ENCODE measurements around the gene ANKRD40CL. TPM values are rescaled to one million over a fixed set of nuclear protein-coding genes. Genes with fewer than 3 reads are reported as not detected.

The ANKRD40CL gene
- total RNA-seq, 1 donor from 2014 or later = not detected

GRCh38 chr17:50754521-50754920 is 12.8 kb downstream of the ANKRD40CL start:
- Histone ChIP-seq H3K27me3 (no peaks in the 10 kb centered on the region), H3K9me3 (no peaks in the 10 kb centered on the region), H3K27ac (no peak overlapping the region), H3K4me3 (no peak overlapping the region), H3K4me1 (no peaks in the 10 kb centered on the region), H3K36me3 (peaks cover 2 to 43% of the 10 kb centered on the region in 2 donors)
- no peak for DNase-seq (ENCODE audit: extremely low spot score in 2 of 2)
- TF ChIP-seq POLR2AphosphoS5 (IDR thresholded peaks at IDR 0.05; ENCODE audit: insufficient read depth in 1 of 2, low read depth in 1 of 2) (no peak), POLR2A (IDR thresholded peaks at IDR 0.05) (no peak), CTCF (IDR thresholded peaks at IDR 0.05) (no peak)
- intact Hi-C loops (cut with DNase I) = no loop called here

DNA sequence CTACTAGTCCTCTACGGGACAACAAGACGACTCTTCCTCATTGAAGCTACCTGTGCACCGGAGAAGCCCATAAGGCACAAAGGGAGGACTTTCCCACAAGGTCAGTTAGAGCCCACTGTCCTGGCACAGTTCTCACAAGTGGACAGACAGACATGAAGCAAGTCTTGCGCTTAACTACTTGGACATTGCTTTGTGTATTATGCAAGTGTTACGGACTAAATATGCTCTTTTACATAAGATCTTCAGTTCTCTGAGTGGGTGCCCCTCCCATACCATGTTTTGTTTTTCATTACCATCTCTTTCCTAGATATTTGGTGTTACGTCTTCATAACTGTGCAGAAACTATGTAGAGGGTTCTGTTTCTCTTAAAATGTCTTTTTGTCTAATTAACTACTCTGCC is 18.1 kb downstream of the ANKRD40CL start:
- no peak overlapping the region for H3K4me3 ChIP-seq
- H3K27ac ChIP-seq = no peak overlapping the region
- H3K27me3 ChIP-seq = no peaks in the 10 kb centered on the region
- TF ChIP-seq POLR2A (IDR thresholded peaks at IDR 0.05) (no peak), CTCF (IDR thresholded peaks at IDR 0.05) (no peak), POLR2AphosphoS5 (IDR thresholded peaks at IDR 0.05; ENCODE audit: insufficient read depth in 1 of 2, low read depth in 1 of 2) (no peak)
- intact Hi-C loops (cut with DNase I) = no loop called here
- H3K9me3 ChIP-seq = no peaks in the 10 kb centered on the region
- peaks cover 9 to 89% of the 10 kb centered on the region in 2 donors for H3K36me3 ChIP-seq
- DNase-seq (ENCODE audit: extremely low spot score in 2 of 2) = no peak
- no peaks in the 10 kb centered on the region for H3K4me1 ChIP-seq

- H3K4me3 ChIP-seq = no peak overlapping the region
- no peak overlapping the region for H3K27ac ChIP-seq
- H3K27me3 ChIP-seq = no peaks in the 10 kb centered on the region
- intact Hi-C loops (cut with DNase I) = no loop called here
- no peak for DNase-seq (ENCODE audit: extremely low spot score in 2 of 2)
- H3K36me3 ChIP-seq = peaks cover 7 to 91% of the 10 kb centered on the region in 2 donors
- TF ChIP-seq POLR2A (IDR thresholded peaks at IDR 0.05) (no peak), CTCF (IDR thresholded peaks at IDR 0.05) (no peak), POLR2AphosphoS5 (IDR thresholded peaks at IDR 0.05; ENCODE audit: insufficient read depth in 1 of 2, low read depth in 1 of 2) (no peak)
- H3K4me1 ChIP-seq = no peaks in the 10 kb centered on the region
- H3K9me3 ChIP-seq = no peaks in the 10 kb centered on the region
These were observed 21.7 kb downstream of the ANKRD40CL start for GRCh38 chr17:50745631-50746030.

- H3K4me3 ChIP-seq = no peak overlapping the region
- no peaks in the 10 kb centered on the region for H3K27me3 ChIP-seq
- H3K27ac ChIP-seq = no peak overlapping the region
- intact Hi-C loops (cut with DNase I) = no loop called here
- TF ChIP-seq POLR2A (IDR thresholded peaks at IDR 0.05) (no peak), POLR2AphosphoS5 (IDR thresholded peaks at IDR 0.05; ENCODE audit: insufficient read depth in 1 of 2, low read depth in 1 of 2) (no peak), CTCF (IDR thresholded peaks at IDR 0.05) (no peak)
- H3K9me3 ChIP-seq = no peaks in the 10 kb centered on the region
- peaks cover 19% of the 10 kb centered on the region for H3K4me1 ChIP-seq
- no peak for DNase-seq (ENCODE audit: extremely low spot score in 2 of 2)
- H3K36me3 ChIP-seq = peaks cover 0 to 54% of the 10 kb centered on the region in 2 donors
These were observed 28.2 kb downstream of the ANKRD40CL start for GRCh38 chr17:50739098-50739497.

DNA sequence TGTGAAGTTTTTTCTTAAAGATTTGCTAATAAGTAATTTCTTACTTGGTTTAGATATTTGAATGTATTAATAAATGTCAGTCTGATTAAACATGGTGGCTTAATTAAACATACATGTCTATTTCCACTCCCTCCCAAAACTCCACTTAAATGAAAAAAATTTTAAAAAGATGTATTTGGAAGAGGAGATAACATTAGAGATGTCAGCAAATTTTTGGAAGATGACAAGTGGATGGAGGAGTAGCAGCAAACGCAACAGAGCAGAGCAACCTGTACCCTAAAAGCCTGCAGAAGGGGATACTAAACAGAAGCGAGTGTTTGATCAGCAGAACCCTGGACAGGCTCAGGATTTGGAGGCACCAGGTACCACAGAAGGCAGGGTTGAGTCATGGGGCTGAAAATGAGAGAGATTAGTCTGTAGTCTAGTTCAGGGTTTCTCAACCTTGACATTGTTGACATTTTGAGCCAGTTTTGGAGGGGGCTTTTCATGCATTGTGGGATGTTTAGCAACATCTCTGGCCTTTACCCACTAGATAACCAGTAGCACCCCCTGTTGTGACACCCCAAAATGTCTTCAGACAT is 30.1 kb downstream of the ANKRD40CL start:
- intact Hi-C loops (cut with DNase I) = no loop called here
- Histone ChIP-seq H3K9me3 (no peaks in the 10 kb centered on the region), H3K27ac (no peak overlapping the region), H3K27me3 (no peaks in the 10 kb centered on the region), H3K36me3 (peaks cover 0 to 38% of the 10 kb centered on the region in 2 donors), H3K4me1 (peaks cover 32% of the 10 kb centered on the region), H3K4me3 (no peak overlapping the region)
- no peak for DNase-seq (ENCODE audit: extremely low spot score in 2 of 2)
- TF ChIP-seq CTCF (IDR thresholded peaks at IDR 0.05) (no peak), POLR2AphosphoS5 (IDR thresholded peaks at IDR 0.05; ENCODE audit: insufficient read depth in 1 of 2, low read depth in 1 of 2) (no peak), POLR2A (IDR thresholded peaks at IDR 0.05) (no peak)
